GM19395 (cell line): ENCODE measurements around the gene FAM50A.
"Not testable (repeated sequence)": the region's sequence is repeated elsewhere in the genome, so short reads cannot be mapped to it uniquely, and the experiment has no call there.

Experiments
- ATAC-seq: cut with Tn5 transposase; IDR thresholded peaks from one replicate; pipeline ENCODE4 v1.9.1; 2021; ENCODE audit warnings: mild to moderate bottlenecking, moderate library complexity; ENCODE audit not compliant: unreplicated experiment

The FAM50A gene

DNA sequence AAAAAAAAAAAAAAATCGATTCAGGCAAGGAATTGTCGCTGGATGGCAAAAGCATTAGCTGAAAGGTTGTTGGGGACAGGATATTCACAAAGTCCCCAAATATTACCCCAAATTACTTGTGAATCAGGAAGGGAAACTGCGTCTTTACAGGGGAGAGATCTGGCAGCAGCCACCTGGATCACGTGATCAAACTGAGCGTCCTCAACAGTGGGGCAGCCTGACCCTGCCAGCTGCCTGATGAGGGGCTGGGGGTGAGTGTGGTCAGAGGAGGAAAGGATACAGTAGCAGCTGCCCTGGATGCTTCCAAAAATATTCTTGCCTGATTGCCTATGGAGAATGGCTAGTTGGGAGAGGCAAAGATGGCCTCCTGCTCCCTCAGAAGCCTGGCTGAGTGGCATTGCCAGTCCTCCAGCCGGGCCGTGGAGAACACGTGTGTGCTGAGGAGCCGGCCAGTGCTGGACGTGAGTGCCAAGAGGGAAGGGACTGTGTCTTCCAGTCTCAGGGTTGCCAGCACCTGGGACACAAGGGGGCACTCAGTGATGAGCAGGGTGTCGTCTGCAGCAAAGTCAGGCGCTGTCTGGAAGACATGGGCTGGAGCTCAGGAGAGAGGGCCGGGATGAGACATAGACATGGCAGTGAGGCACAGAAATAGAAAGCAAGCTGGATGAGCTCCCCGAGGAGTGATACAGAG, 38.1 kb downstream of the FAM50A start:
- ATAC-seq: no peak

DNA sequence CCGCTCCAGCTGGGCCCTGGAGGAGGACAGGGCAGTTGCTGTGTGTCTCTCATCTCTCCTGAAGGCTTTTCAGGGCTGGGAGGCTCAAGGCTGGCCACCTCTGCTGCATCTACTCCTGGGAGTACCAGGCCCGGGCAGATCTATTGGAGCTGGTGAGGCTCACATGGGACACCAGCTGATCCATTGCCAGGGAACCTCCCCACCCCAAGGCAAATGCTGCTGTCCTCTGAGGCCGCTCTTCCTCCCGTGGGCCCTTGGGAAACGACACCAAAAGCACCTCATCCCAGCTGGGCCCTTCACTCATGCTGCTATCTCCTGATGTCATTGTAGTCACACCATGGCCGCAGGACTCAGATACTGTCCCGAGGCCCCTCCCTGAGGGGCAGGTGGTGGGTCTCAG, 38.8 kb downstream of the FAM50A start:
- ATAC-seq: no peak

DNA sequence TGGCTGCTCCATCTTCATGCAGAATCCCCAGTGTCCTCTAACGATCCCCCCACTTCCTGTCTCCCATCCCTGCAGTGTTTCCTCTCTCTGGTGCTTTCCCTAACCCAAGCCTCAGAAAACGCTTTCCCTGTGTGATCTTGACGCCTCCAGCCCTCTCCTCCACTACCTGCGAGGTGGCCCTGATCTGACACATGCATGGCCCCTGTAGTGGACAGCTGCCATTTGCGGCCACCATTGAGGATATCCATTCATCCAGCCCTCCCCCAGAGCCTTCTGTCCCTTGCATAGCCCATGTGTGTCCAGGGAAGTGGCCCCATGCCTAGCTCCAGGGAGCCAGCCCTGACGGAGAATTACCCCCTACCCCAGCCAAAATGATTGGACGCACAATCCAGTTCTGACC, 39.4 kb downstream of the FAM50A start:
- no peak for ATAC-seq

DNA sequence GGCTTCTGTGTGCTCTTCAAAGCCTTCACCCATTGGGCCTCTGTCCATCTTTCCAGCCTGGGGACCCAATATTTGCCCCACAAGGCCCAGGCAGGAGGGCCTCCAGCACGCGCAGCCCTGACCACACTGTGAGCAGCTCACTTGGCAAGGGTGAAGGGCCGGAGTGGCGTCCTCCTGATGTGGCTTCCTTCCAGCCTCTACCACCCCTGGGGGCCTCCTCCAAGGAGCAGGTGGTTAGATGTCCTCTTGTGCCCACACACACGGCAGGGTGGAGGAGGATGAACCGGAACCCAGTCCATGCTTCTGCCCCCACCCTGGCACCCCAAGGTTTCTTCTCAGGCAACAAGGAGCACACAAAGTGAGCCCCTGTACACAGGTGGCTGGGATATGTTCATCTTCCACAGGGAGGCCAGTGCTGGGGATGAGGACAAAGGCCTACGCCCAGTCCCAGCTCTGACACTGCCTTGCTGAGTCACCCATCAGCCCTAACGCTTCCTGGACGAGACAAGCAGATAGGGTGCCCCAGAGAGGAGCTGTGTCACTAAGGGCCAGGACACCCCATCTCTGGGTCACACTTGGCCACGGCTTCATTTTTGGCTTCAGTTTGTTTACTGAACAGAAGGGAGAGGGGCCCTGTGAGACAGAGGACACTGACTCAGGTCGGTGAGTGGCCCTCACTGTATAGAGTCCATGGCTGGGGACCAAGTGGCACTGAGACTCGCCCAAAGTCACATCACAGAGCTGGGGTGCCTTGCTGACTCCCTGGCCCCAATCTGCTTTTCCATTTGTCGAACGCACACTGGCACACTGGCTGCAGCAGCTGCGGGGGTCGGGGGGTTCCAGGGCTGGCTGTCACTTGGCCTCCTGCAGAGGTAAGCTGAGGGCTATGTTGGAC, 40.6 kb downstream of the FAM50A start:
- ATAC-seq: no peak

DNA sequence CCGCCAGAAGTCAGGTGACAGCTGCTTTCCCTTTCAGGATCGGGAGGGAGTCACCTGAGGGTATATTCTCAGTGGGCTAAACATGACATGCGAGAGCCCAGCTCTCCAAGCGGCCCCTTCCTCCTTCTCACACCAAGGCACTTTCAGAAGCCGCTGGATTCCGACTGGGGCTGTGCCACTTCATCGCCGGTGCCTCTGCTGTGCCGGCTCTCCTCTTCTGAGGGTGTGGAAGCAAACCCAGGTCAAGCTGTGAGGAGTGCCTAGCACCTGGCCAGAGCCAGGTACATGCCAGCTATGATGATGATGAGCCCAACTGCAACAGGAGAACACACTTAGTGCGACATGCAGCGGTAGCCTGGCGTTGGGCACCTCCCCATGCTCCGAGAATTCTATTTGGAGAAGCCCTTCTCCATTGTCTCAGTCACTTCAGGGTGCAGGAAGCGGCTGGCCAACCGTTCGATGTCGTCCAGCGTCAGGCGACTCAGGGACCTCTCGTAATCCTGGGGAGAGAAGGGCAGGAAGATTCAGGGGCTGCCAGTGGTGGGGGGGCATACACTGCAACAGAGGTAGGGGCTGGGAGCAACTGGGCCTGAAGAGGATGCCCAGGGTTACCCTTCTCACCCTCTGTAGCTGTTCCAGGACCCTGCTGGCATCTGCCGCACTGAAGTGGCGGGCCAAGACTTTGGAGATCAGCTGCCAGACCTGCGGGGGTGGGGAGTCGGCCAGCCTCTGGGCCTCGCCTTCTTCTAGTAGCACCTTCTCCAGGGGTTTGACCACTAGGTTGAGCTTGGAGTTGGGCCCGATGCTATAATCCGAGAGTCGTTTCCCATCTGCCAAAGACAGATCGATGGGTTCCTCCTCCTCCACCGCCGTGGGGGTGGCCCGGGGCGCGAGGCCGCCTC, 41.5 kb downstream of the FAM50A start:
- ATAC-seq: no peak

DNA sequence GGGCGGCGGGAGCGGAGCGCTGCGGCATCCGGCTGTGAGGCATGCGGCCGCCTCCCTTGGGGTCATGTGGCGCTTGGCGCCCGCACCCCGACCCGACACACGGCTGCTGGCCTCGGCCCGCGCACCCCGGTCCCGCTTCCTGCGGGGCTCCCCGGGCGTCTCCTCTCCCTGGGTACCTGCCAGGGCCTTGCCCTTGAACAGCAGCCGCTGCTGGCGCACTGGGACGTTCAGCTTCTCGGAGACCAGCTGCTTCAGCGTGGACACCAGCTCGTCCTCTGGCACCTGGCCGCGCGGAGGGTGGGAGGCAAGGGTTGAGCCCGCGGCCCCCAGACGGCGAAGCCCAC, 42.1 kb downstream of the FAM50A start:
- ATAC-seq: no peak

DNA sequence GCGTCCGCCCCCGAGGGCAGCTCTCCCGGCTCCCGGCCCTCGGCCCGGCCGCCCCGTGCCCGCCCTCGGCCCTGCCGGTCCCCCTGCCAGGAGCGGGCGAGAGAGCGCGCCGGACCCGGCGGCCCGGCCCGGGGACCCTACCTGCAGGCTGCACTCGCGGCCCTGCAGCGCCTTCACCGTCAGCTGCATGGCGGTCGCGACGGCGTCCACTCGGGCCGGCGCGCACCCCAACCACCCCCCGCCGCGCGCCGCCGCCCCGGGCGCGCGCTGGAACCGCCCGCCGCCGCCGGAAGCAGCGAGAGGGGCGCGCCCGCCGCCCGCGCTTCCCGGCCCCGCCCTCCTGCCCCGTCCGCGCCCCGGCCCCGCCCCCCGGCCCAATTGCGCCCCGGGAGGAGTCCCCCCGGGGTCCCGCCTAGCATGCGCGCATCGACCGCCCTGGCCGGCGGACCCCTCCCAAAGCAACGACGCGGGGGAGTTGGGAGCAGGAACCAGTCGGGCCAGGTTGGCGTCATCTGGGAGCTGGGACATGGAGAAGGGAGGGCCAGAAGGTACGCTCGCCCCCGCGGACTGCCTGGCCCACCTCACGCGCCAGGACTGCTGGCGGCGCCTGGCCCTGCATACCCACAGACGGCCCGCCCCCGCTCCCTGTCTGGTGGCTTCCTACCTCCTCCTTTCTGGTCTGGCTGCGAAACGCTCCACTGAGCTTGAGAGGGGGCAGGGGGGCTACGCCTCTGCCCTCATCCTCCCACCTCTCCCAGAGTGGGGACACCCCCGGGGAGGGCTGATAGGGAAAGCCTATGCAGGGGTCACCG, 42.7 kb downstream of the FAM50A start, which contains the start of gene UBL4A:
TSS of gene UBL4A (minus strand) at position 220 of the 812 bp plus-strand sequence. CDS start at position 189, 31 bp downstream.
- peak; percentile 29 for ATAC-seq

DNA sequence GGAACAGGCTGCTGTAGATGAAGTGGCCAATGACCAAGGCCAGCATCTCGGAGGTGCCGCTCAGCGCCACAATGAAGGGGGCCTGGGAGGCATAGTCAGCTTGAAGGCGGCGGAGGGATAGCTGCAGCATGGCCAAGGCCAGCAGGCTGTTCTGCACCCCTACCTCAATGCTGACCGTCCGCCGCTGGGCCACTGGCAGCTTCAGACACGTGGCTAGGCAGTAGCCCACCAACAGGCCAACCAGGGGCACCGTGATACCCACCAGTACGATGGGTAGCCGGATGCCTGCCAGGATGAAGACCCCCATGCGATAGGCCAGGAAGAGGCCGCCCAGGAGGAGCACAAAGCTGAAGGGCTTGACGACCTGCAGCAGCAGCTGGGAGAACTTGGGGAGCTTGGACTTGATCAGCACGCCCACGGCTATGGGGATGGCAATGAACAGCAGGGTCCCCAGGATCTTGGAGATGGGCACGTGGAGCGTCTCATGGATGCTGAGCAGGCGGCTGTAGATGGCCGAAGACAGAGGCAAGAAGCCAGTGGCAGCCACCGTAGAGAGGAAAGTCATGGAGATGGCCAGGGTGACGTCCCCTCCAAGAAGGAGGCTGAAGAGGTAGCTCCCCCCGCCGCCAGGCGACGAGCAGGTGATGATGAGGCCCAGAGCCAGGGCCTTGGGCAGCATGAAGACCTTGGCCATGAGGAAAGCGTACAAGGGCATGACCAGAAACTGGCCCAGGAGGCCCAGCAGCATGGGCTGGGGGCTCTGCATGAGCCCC, 43.8 kb downstream of the FAM50A start:
- no peak for ATAC-seq

DNA sequence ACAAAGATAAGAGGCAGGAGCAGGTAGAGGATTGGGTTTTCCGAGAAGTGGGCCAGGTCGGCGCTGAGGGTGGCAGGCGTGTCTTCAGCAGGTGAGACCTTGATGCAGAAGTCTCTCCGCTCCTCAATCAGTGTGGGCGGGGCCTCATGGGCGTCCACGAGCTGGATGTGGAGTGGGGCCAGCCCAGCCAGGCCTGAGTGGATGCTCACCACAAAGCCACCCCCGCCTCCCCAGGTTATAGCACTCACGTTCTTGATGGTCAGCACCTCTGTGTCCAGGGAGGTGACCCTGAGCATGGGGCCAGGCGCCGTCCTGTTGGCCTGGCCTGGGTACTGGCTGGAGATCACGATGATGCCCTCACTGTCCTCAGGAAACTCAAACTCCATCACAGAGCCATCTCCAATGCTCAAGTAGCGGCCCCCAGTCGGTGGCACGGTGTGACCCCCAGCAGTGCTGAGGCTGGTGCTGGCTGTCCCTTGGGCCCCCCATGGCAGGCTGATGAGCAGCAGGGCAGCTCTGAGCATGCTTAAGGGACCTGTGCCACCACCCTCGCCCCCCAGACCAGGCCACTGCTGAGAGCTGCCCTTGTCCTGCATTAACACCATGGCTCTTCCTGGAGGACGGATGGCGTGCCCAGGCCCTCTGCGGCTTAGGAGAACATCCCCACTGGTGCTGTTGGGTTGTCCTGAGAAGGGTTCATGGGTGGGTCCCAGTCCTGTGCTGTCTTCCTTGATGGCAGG, 44.6 kb downstream of the FAM50A start:
- ATAC-seq: no peak

DNA sequence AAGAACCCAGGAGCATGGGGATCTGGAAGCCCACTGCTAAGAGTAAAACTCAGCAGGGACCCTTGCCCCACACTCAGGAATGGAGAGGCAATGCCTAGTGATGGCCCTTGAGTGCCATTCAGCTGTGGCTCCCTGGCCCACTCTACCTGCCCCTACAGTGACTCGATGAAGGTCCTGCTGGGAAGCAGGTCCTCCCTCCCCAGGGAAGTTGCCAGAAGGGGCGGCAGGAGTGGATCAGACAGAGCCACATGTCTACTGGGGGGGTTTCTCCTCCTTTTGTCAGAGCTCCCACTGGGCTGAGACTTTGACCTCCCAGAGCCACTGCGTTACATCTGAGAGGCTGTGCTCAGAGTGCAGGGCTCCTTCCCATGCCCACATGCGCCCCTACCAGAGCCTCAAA, 45.2 kb downstream of the FAM50A start:
- no peak for ATAC-seq

DNA sequence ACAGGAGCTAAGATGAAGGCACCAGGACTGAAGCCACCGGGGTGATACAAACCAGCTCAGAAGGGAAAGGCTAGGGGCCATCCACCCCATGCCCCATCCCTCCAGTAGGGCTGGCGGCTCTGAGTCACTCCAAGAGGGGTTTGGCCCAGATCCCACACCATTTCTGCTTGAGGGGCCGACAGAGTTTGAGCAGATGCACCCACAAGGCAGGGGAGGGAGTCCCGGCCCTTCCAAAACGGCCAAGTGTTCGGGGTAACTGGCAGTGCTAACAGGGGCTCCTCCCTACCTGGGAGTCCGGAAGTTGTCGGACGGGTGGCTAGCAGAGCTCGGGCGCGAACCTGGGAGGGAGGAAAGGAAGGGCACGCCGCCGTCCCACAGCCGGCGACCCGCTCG, 46.1 kb downstream of the FAM50A start:
- ATAC-seq: peak; percentile 23

DNA sequence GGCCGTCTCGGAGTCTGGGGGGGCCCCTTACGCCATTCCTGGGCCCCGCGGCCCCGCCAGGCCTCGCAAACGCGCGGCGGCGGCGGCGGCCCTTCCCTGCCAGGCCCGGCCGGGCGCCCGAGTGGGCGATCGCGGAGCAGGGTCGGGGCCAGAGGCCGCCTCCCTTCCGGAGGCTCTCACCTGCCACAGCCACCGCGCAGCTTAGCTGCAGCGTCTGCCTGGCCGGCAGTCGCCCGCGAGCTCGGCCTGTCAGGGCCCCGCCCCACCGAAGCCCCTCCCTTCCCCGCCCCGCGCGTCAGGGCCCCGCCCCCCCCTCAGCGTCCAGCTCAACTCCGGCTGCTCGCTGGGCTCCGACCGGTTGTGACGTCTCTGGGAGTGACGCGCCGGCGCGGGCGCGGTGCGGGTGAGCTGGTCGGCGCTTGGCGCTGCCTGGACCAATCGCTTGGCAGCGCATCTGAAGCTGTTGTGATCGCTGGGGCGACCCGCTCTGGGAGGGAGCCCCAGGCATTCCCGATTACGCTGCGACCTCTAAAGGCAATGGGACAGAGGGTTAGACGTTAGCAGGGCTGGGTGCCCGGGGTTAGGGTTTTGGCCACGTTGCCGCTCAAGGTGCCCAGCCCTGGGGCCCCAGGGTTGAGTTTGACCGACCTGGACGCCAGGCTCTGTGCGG, 46.6 kb downstream of the FAM50A start, which contains the start of gene SLC10A3:
TSS of gene SLC10A3 (minus strand) at position 216 of the 670 bp plus-strand sequence. CDS start 1,689 bp downstream, outside the sequence.
- ATAC-seq: peak; percentile 72

DNA sequence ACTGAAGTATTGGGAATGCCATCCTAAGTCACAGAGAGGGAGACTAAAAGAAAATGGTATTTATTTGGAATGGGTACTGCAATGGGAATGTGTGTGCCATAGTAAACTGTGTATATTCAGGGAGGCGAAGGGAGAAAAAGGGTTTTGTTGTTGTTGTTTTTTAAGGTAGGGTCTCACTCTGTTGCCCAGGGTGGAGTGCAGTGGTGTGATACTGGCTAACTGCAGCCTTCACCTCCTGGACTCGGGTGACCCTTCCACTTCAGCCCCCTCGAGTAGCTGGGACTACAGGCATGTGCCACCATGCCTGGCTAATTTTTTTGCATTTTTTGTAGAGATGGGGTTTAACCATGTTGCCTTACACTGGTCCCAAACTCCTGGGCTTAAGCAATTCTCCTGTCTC, 50.8 kb downstream of the FAM50A start:
- ATAC-seq: no peak

DNA sequence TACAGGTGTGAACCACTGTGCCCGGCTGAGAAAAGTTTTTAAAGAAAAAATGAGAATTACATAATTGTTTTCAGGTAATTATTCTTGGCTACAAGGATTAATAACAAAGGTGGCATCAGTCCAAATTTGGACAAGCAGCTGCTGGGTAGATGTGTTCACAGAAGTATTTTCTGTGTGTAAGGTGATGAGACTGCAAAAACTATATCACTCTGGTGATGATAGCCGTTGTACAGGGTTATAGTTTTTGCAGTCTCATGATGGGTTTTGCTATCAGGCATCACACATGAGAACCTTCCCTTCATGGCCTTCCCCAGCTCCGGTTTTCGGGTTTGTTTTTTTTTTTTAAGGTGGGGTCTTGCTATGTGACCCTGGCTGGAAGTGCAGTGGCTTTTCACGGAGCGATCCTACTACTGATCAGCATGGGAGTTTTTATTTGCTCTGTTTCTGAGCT, 51.6 kb downstream of the FAM50A start:
- no peak for ATAC-seq

DNA sequence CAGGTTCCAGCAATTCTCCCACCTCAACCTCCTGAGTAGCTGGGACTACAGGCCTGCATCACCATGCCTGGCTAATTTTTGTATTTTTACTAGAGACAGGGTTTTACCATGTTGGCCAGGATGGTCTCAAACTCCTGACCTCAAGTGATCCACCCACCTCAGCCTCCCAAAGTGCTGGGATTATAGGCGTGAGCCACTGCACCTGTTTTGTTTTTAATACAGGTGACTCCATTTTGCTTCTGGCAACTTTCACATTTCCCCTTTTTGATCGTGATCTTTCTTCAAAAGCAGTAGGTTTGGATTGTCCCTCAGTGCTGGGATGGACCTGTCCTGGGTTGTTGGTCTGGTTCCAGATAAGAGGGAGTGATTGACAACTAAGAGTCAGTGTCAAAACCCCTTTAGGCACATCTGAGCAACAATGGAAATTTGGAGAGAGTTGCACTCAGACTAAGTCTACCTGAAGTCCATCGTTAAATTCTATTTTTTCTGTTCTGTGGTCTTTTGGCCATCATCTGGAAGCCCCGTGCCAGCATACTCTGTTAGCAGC, 52.7 kb downstream of the FAM50A start:
- not testable (repeated sequence) for ATAC-seq
